Thymus (tissue), 11 donors: ENCODE data around the gene TTC23. TPM values are rescaled to one million over a fixed set of nuclear protein-coding genes. Genes with fewer than 3 reads are reported as not detected.

ENCODE experiments used
- DNase-seq, 9 donors: peaks; one replicate each; pipeline ENCODE4 v3.0.0-alpha.2; 2013; ENCODE audit warnings: low spot score in 9 of 9, low read depth in 6 of 9, missing footprints in 1 of 9
- H3K27ac ChIP-seq, 2 donors: one replicate each; pipeline ENCODE4 v1.5.1; 2013; ENCODE audit warnings: control low read depth in 1 of 2, low read depth in 1 of 2, low read length in 1 of 2, mild to moderate bottlenecking in 1 of 2, moderate library complexity in 1 of 2
- H3K27me3 ChIP-seq, 2 donors: one replicate each; pipeline ENCODE4 v1.5.1; 2013; ENCODE audit warnings: low read length in 1 of 2; ENCODE audit not compliant: control insufficient read depth in 2 of 2, insufficient read depth in 1 of 2
- H3K36me3 ChIP-seq, 2 donors: one replicate each; pipeline ENCODE4 v1.5.1; 2013; ENCODE audit warnings: low read length in 1 of 2, mild to moderate bottlenecking in 1 of 2, moderate library complexity in 1 of 2; ENCODE audit not compliant: control insufficient read depth in 2 of 2, insufficient read depth in 2 of 2
- H3K4me1 ChIP-seq, 2 donors: one replicate each; pipeline ENCODE4 v1.5.1; 2013; ENCODE audit warnings: low read length in 2 of 2; ENCODE audit not compliant: control insufficient read depth in 2 of 2, insufficient read depth in 2 of 2
- H3K4me3 ChIP-seq, 2 donors: one replicate each; pipeline ENCODE4 v1.5.1; 2013; ENCODE audit warnings: low read length in 2 of 2, control low read depth in 1 of 2, mild to moderate bottlenecking in 1 of 2
- H3K9me3 ChIP-seq, 2 donors: one replicate each; pipeline ENCODE4 v1.5.1; 2013; ENCODE audit warnings: low read length in 1 of 2, mild to moderate bottlenecking in 1 of 2; ENCODE audit not compliant: control insufficient read depth in 2 of 2, insufficient read depth in 1 of 2
- WGBS: extraction: QIAGEN DNeasy Blood & Tissue Kit; methylation state at CpG from one replicate; pipeline ENCODE4 v1.1.7; 2013; 5-methylcytosine and 5-hydroxymethylcytosine counted together
- polyA plus RNA-seq: library from polyadenylated mRNA; stranded (reverse); fragments of 200-250 nt; gene quantifications from one replicate; pipeline ENCODE4 v1.2.3, GENCODE V29; 2013
- total RNA-seq: library from RNA; stranded (reverse); fragments of 120-200 nt; gene quantifications from one replicate; pipeline ENCODE4 v1.2.4, GENCODE V29; 2013
- donor health status: healthy.

Gene TTC23
- total and polyA plus RNA-seq, 2 donors: 5.7 to 7.7 TPM

- Histone ChIP-seq H3K36me3 (no peaks in the 10 kb centered on the region), H3K4me1 (peaks cover 0 to 3% of the 10 kb centered on the region in 2 donors), H3K27me3 (no peaks in the 10 kb centered on the region), H3K9me3 (no peaks in the 10 kb centered on the region), H3K4me3 (no peak overlapping the region), H3K27ac (no peak overlapping the region)
- WGBS: 92% methylated on average over 2 of the region's 2 CpGs
- no peak for DNase-seq
Observed at GRCh38 chr15:99151156-99151555, 98.2 kb downstream of the TTC23 start.

- Histone ChIP-seq H3K9me3 (no peaks in the 10 kb centered on the region), H3K36me3 (no peaks in the 10 kb centered on the region), H3K4me1 (peaks cover 0 to 2% of the 10 kb centered on the region in 2 donors), H3K4me3 (no peak overlapping the region), H3K27ac (no peak overlapping the region), H3K27me3 (no peaks in the 10 kb centered on the region)
- 97% methylated on average over 4 of the region's 4 CpGs for WGBS
- DNase-seq: no peak
Observed at GRCh38 chr15:99149366-99149765, 100.0 kb downstream of the TTC23 start.

- DNase-seq: no peak
- H3K27ac ChIP-seq: no peak overlapping the region
- H3K36me3 ChIP-seq: no peaks in the 10 kb centered on the region
- WGBS: 97% methylated on average over 7 of the region's 7 CpGs
- H3K9me3 ChIP-seq: no peaks in the 10 kb centered on the region
- H3K4me3 ChIP-seq: no peak overlapping the region
- H3K27me3 ChIP-seq: no peaks in the 10 kb centered on the region
- peaks cover 0 to 2% of the 10 kb centered on the region in 2 donors for H3K4me1 ChIP-seq
Observed at GRCh38 chr15:99148851-99149276, 100.5 kb downstream of the TTC23 start.

GRCh38 chr15:99146661-99147060 lies 102.7 kb downstream of the TTC23 start:
- Histone ChIP-seq H3K27me3 (no peaks in the 10 kb centered on the region), H3K36me3 (no peaks in the 10 kb centered on the region), H3K4me1 (peaks cover 0 to 2% of the 10 kb centered on the region in 2 donors), H3K27ac (no peak overlapping the region), H3K9me3 (no peaks in the 10 kb centered on the region), H3K4me3 (no peak overlapping the region)
- 98% methylated on average over 5 of the region's 5 CpGs for WGBS
- no peak for DNase-seq

- H3K4me1 ChIP-seq: peaks cover 0 to 2% of the 10 kb centered on the region in 2 donors
- no peaks in the 10 kb centered on the region for H3K9me3 ChIP-seq
- H3K27me3 ChIP-seq: no peaks in the 10 kb centered on the region
- H3K36me3 ChIP-seq: no peaks in the 10 kb centered on the region
- WGBS: 97% methylated on average over 6 of the region's 6 CpGs
- no peak overlapping the region for H3K4me3 ChIP-seq
- DNase-seq: no peak
- no peak overlapping the region for H3K27ac ChIP-seq
Observed at GRCh38 chr15:99145778-99146177, 103.6 kb downstream of the TTC23 start.

GRCh38 chr15:99145005-99145404 lies 104.4 kb downstream of the TTC23 start:
- H3K27ac ChIP-seq: no peak overlapping the region
- no peak for DNase-seq
- no peaks in the 10 kb centered on the region for H3K27me3 ChIP-seq
- no peak overlapping the region for H3K4me3 ChIP-seq
- no peaks in the 10 kb centered on the region for H3K9me3 ChIP-seq
- H3K4me1 ChIP-seq: peaks cover 0 to 2% of the 10 kb centered on the region in 2 donors
- 87% methylated on average over 10 of the region's 10 CpGs for WGBS
- H3K36me3 ChIP-seq: no peaks in the 10 kb centered on the region

- Histone ChIP-seq H3K27me3 (no peaks in the 10 kb centered on the region), H3K27ac (no peak overlapping the region), H3K4me1 (peaks cover 0 to 2% of the 10 kb centered on the region in 2 donors), H3K4me3 (no peak overlapping the region), H3K9me3 (no peaks in the 10 kb centered on the region), H3K36me3 (no peaks in the 10 kb centered on the region)
- 96% methylated on average over 7 of the region's 7 CpGs for WGBS
- DNase-seq: no peak
Observed at GRCh38 chr15:99143655-99144610, 105.4 kb downstream of the TTC23 start.

- WGBS: 93% methylated on average over 3 of the region's 3 CpGs
- Histone ChIP-seq H3K36me3 (no peaks in the 10 kb centered on the region), H3K27ac (no peak overlapping the region)
Observed at GRCh38 chr15:99143242-99143641, 106.1 kb downstream of the TTC23 start.

GRCh38 chr15:99142562-99142961 lies 106.8 kb downstream of the TTC23 start:
- Histone ChIP-seq H3K9me3 (no peaks in the 10 kb centered on the region), H3K4me3 (no peak overlapping the region), H3K27ac (no peak overlapping the region), H3K27me3 (no peaks in the 10 kb centered on the region), H3K36me3 (no peaks in the 10 kb centered on the region), H3K4me1 (peaks cover 0 to 2% of the 10 kb centered on the region in 2 donors)
- WGBS: 93% methylated on average over 5 of the region's 5 CpGs
- no peak for DNase-seq

More at GRCh38 chr15:99143242-99143641, 106.1 kb downstream of the TTC23 start:
- Histone ChIP-seq H3K27me3 (no peaks in the 10 kb centered on the region), H3K4me3 (no peak overlapping the region), H3K4me1 (peaks cover 0 to 2% of the 10 kb centered on the region in 2 donors), H3K9me3 (no peaks in the 10 kb centered on the region)
- DNase-seq: no peak
